GM18520 (cell line): ENCODE measurements around the gene MDC1.
A peak's percentile ranks its signal among the peaks of the same experiment; 100 is the strongest.

ENCODE experiments used
- ATAC-seq: cut with Tn5 transposase; IDR thresholded peaks from one replicate; pipeline ENCODE4 v1.9.1; 2021; ENCODE audit not compliant: unreplicated experiment

MDC1 gene

GRCh38 chr6:30707281-30707850, 9.7 kb downstream of the MDC1 start:
- no peak for ATAC-seq

- no peak for ATAC-seq
These were observed 11.5 kb downstream of the MDC1 start for GRCh38 chr6:30705620-30706019.

DNA sequence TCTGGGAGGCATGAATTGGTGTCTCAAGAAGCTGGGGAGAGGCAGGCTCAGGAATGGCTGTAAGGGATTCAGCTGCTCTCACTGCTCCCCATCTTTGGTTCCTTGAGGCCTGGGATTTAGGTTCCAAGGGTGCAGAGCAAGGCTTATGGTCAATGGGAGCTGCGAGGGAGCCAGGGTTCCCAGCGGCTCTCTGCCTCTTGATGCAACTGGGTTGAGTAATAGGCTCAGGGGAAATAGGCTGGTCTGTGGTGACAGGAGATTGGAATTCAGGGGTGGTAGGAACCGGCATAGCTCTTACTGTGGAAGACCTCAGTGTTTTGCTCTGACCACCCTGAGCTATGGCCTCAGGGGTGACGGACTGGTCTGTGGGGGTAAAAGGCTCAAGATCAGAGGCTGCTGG, 13.3 kb downstream of the MDC1 start:
- no peak for ATAC-seq

GRCh38 chr6:30703011-30703410, 14.1 kb downstream of the MDC1 start:
- no peak for ATAC-seq

DNA sequence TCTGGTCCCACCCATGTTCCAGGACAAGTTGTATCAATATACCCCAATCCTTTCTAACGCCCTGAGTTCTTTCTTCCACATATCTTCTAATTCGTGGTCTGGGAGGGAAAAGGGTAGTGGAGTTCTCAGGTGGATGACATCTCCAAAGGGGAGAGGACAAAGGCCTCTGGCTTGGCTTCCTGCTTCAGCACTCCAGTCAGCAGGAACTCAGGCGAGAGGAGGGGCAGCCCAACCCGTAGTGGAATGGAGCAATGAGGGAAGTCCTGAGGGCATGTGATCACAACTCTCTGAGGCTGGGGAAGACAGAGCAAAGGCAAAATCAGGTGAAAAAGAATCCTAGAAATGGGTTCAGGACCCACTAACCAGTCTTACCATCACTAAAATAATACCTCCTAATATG, 16.7 kb downstream of the MDC1 start:
- no peak for ATAC-seq

DNA sequence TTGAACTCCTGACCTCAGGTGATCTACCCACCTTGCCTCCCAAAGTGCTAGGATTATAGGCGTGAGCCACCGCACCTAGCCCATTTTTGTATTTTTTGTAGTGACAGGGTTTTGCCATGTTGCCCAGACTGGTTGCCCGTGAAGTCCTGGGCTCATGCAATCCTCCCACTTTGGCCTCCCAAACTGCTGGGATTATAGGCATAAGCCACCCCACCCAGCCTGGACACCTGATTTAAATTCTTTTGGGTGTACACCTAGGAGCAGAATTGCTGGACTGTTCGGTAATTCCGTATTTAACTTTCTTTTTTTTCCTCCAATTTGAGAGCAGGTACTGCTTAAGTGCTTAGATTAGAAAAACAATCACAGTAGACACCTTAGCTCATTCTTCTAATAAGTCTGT, 20.6 kb downstream of the MDC1 start:
- no peak for ATAC-seq

DNA sequence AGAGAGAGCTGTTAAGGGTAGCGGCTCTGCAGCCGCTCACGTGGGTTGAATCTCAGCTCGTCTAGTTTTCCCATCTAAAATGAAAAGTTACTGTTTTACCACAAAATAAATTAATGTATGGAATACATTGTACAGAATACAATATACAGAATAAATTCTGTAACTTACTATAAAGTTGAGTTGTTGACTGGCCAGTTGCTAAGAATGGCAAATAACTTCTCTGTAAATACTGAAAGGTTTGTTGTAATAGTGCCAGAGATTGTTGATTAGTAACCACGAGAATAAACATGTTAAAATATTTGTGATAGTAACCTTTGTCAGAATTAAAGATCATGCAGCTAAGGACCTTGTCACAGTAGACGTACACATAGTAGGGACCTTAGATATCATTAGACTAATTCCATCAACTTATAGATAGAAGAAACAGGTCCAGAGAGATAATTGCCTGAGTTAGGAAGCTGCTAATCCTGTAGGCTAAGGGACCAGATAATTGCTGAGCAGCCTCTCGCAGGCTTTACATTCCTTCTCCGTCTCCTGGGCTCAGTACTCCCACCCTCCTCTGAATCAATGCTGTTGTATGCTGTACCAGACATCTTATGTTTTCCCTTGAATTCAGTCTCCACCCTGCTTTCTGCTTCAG, 25.8 kb downstream of the MDC1 start:
- no peak for ATAC-seq

DNA sequence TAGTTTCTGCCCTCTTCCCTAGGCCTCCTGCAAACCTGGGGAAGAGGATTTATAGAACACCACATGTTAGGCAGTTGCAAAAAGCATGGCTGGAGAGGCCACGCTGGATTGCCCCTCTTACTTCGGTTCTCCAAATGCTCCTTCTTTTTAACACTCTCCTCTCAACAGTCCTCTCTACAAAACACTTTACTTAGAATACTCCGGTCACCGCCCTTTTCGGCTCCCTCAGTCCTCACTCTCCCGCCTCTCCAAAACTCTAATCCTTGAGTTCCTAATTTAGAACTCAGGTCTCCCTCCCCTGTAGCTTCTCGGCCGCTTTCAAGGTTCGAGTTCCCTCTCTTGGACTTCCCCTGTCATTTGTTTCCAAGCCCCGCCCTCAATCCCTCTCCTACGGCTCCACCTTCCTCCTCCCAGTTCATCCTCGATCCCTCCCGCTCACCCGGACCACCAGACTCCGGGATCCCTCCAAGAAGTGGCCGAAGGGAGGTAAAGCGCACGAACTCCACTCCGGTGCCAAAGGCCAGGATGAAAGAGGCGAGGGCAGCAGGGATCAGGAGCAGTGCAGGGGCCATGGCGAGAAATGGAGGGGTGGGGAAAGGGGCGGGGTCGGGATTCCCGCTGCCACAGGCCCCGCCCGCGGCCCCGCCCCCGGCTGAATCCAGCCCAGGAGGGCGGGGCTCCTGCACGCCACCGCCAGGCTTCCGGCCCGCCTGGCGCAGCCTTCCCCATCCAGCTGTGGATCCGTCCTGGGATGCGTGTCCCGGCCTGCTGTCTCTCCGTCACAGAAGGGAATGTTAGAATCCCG, 26.5 kb downstream of the MDC1 start, which contains the start of gene NRM:
NRM (minus strand) TSS at position 582 of the 805 bp plus-strand sequence; CDS start at position 572, 10 bp downstream.
- ATAC-seq = no peak

DNA sequence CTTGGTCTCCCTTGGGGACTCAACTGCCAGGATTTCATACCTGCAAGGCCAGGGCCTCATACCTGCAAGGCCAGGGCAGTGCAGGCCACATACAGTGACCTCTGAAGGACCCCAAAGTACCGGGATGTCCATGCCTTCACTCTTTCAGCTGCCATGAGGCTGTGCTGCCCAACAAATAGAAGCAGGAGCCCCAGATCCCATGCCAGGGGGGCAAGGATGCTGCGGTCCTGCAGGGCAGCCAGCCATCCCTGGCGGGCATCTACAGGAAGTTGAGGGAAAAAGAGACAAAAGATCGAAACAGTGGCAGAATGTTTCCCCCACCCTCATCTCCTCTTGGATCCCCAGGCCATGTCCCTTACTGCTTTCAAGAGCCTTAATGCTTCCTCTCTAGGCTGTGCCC, 27.1 kb downstream of the MDC1 start:
- ATAC-seq = no peak

DNA sequence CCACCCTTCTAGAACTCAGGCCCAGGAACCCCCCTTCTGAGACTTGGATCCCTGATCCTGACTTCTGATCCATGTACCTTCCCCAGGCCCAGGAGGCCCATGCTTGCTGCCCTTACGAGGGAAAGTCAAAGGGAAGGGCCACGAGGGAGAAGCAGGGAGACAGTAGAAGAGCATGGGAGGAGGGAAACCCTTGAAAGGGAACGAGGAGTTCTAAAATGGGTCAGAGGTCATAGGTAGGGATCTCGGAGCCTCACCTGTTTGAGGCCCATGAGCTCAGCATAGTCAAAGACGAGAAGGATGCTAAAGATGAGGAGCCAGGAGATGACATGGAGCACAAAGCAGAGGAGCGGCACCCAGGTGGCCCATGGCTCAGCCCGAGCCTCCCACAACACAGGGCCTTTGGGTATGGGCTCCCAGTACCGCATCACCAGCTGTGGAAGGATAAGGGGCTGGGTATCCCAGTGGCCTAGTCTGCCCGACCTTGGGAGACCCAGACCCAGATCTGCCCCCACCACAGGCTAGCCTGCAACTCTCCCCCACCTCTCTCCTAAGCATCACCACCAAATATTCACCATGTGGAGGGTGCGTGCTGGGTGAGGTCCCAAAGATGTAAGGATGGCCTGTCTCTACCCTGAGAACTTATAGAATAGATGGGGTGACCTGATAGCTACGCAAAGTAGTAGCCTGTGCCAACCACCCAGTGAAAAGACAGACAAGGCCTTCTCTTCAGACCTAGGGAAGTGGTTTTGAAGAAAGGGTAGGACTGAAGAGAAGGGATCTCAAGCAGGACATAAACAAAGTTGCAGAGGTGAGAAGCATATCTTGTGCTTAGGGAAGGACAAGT, 27.8 kb downstream of the MDC1 start:
- ATAC-seq = no peak

GRCh38 chr6:30688569-30688968, 28.5 kb downstream of the MDC1 start:
- no peak for ATAC-seq

DNA sequence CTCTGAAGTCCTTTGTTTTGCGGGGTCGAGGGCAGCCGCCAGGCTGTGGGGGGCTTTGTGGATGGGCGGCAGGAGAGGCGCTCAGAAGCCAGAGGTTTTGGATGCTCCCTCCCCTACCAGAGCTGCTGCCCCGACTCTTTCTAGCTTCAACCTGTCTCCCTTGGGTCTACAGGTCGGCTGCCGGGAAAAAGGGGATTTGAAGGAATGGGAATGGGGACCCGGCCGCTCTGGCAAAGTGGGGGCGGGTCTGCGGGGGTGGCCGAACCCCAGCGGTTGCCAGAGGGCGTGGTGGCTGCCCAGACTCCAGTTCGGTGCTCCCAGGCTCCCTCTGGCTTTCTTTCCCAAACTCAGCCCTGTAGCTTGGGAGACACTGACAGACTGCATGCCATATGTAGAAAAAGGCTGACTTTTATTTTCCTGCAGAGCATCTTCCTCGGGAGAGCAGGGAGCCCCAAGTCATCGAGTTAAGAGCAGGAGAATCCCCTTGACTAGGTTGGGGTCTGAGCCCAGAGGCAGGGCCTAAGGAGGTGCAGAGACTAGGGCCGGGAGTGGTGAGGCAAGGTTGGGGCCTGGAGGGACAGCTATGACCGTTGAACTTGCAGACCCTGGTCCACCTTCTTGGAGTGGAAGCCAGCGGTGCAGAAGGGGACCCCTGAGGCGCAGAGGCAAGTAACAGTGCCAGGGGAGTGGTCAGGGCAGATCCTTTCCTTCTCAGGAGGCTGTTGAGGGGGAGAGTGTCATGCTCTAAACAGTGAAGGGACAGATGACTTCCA, 29.2 kb downstream of the MDC1 start:
- ATAC-seq = no peak

- peak; percentile 42 for ATAC-seq
These were observed 30.0 kb downstream of the MDC1 start for GRCh38 chr6:30686908-30687658.

GRCh38 chr6:30686009-30686907, 30.8 kb downstream of the MDC1 start, which contains the start of gene PPP1R18:
Gene PPP1R18, minus strand, starts transcription at chr6:30686645. Its CDS starts 627 bp downstream, at chr6:30686018.
- ATAC-seq = no peak

DNA sequence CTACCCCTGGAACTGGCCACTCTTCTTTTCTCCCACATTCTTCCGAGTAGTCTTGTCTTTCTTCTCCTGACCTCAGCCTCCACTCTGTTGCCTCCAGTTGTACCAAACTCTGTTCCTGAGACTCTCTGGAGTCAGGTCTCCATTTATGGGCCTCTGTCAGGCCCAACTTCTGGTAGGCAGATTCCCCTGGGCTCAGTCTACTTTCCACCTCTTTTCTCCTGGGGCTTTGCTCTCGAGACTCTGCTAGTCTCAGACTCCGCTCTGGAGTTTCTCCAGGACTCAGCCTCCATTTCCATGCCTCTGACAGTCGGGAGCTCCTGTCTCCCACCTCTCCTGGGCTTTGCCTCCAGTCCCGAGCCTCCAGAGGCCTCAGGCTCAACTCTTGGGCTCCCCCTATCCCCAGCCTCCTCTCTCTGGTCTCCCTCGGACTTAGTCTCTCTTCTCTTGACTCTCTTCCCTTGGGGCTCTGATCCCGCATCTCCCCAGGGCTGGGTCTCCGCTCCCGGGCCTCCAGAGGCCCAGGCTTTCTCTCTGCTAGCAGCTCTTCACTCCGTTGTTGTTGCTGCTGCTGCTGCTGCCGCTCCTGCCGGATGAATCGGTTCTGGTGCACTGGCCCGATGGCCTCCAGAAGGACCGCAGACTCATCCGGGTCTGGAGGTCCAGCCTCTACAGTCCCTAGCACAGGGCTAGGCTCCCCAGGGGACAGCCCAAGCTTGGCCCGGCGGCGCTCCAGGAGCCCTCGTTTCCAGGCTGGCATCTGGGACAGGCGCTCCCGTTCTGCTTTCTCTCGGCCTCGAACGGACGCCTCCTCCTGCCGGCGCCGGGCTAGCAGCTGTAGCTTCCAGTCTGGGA, 31.7 kb downstream of the MDC1 start:
- ATAC-seq = no peak

DNA sequence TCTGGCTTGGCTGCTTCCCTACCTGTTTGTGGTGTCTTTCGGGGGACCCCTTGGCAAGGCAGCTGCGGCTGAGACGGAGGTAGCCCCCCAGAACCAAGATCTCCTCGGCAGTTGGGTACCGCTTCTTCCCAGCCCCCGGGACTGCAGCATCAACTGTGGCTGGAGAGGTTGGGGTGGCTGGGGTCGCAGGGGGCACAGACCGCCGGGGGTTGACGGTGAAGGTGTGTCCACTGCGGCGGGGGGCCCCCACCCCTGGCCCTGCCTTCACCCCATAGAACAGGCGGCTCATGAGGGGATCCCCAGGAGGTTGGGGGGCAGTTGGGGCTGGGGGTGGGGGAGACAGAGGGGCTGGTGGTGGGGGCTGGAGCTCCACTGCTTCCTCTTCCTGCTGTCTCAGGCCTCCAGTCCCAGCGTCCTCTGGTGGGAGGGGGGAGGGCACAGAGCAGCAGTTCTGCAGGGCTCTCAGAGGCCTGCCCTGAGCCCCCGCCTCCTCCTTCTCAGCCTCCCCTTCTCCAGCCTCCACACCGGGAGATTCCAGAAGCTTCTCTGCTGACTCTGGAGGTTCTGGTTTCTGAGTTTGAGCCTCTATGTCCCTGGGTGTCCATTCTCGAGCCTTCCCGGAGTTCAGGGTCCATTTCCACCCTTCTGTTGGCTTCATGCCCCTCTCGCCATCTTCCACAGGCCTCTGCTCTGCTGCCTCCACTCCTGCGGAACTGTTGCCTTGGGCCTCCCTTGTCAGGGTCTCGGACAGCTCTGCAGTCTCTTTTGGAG, 32.5 kb downstream of the MDC1 start:
- no peak for ATAC-seq

DNA sequence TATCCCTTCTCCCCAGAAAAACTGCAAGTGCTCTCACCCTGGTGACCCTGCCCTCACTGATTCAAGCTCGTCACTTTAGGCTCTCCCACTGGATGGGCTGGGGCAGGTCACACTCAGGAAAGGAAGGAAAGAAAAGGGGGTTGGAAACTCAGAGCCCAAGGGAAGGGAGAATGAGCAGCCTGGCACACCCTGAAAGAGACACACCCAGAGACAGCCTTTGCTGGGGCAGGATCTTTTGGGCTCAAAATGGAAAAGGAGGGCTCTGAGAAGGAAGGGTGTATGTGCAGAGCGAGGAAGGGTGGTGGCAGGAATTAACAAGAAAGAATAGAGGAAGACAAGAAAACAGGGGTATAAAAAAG, 33.1 kb downstream of the MDC1 start:
- no peak for ATAC-seq
